GM21825 (cell line): ENCODE measurements around the gene DOK5.
"Not testable (repeated sequence)": the region's sequence is repeated elsewhere in the genome, so short reads cannot be mapped to it uniquely, and the experiment has no call there.

Experiments used
- ATAC-seq: cut with Tn5 transposase; IDR thresholded peaks from one replicate; pipeline ENCODE4 v1.9.1; 2021; ENCODE audit warnings: mild to moderate bottlenecking, moderate library complexity; ENCODE audit not compliant: unreplicated experiment

Gene DOK5

GRCh38 chr20:54469952-54470351 is 5.4 kb upstream of the DOK5 start:
- ATAC-seq = no peak

DNA sequence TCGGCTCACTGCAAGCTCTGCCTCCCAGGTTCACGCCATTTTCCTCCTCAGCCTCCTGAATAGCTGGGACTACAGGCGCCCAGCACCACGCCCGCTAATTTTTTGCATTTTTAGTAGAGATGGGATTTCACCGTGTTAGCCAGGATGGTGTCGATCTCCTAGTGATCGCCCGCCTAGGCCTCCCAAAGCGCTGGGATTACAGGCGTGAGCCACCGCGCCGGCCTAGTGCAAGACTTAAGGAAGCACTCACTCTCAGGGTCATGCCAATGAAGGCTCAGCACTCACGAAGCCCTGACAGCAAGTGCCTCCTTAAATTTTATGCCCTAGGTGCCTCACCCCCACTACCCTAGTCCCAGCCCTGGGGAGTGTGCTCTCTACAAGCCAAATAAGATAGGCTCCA is 4.7 kb upstream of the DOK5 start:
- no peak for ATAC-seq

DNA sequence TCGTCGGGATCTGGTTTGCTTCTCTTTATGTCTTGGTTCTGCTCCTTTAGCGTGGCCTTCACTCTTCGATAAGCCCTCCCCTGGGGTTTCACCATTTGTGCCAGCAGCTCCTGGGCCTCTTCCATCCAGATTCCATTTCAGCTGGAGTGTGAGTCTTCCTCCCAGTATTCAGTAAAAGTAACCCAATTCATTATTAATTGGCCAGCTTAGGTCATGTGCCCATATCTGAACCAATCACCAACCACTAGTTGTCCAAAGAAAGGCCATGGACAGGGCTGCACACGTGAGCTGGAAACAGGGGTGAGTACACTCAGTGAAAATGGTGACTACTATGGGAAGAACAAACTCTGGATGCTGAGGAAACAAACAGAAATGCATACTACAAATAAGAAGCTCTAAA is 2.8 kb upstream of the DOK5 start:
- ATAC-seq = no peak

DNA sequence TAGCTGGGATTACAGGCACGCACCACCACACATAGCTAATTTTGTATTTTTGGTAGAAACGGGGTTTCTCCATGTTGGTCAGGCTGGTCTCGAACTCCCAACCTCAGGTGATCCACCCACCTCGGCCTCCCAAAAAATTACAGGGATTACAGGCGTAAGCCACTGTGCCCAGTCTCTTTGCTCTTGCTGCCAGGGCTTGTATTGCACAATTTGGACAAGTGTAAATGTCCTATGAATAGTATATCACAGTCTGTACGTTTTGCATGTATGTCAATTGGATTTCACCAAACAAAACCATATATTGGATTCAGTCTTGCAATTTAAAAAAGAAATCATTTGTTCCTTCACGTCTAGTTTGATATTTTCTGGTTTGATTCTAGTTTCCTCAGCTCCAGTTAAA is 2.1 kb upstream of the DOK5 start:
- no peak for ATAC-seq

- ATAC-seq = no peak
These were observed 1.3 kb upstream of the DOK5 start for GRCh38 chr20:54474046-54474445.

- no peak for ATAC-seq
These were observed 527 bp upstream of the DOK5 start for GRCh38 chr20:54474866-54475265.

DNA sequence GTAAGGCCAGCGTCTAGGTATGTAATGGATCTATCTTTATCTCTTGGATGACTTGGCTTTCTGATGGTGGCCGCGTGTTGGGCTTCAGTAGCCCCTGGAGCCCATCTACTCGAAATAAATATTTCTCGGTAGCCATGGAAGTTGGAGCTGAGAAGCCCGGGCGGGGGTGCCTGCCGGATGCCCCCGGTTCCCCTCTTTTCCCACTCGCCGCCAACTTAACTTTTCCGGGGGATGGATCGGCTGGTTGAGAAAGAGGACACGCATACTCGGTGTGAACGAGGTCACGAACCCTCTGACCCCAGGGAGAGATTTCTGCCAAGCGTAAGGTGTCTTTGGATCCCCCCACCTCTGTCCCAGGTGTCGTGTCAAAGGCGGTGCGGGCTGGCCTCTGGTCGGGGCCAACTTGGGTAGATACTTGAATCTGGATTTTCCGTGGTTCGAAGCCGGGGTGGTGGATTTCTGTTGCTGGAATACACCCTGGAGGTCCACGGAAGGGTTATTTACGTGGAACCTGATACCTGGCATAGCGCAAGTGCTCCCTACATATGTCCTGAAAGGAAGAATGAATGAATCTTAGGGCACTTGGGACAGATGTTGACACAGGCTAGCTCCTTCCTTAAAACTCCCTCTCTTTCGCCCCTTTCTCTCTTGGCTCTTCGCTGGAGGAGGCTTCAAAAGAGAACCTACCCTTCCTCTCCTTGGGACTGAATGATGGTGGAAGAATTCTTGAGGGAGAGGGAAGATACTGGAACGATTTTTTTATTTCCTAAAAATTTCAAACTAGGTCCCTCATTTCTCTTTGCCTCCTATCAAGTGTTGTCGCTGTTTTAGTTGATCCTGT is 996 bp downstream of the DOK5 start:
- ATAC-seq = no peak

- no peak for ATAC-seq
These were observed 2.0 kb downstream of the DOK5 start for GRCh38 chr20:54477191-54477955.

GRCh38 chr20:54479138-54479906 is 3.9 kb downstream of the DOK5 start:
- no peak for ATAC-seq

DNA sequence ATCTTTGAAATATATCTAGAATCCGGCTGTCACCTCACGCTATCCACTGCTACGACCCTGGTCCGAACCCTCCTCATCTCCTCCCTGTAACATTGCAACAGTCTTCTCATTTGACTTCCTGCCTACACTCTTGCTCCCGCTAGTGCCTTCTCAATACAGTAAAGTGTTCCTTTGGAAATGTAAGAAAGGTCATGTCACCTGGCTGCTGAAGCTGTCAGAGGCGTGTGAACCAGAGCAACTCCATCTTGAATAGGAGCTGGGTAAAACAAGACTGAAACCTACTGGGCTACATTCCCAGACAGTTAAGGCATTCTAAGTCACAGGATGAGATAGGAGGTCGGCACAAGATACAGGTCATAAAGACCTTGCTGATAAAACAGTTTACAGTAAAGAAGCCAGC is 4.5 kb downstream of the DOK5 start:
- not testable (repeated sequence) for ATAC-seq

DNA sequence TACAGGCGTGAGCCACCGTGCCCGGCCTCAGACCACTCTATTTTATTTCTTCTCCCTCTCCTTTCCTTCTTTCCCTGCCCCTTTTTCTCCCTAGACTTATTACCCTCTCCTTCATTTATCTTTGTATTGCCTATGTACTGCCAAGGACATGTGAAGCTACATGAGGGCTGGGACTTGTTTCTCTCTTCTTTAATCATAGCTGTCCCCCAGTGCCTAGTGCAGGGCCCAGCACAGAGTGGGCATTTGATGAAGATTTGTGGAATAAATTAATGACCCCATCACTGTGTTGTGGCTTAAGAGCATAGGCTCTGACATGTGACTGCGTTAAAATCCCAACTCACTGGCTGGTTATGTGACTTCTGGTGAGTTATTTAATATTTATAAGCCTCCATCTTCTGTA is 6.0 kb downstream of the DOK5 start:
- no peak for ATAC-seq

DNA sequence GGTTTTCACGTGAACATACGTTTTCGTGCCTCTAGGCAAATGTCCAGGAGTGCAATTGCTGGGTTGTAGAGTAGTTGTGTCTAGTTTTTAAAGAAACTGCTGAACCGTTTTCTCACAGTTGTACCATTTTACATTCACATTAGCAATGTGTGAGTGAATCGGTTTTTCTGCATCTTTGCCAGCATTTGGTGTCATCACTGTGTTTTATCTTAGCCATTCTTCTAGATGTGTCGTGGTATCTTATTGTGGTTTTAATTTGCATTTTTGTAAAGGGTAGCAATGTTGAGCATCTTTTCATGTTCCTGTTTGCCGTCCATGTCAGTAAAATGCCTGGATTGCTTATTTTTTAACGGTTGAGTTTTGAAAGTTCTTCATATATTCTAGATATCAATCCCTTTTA is 10.2 kb downstream of the DOK5 start:
- no peak for ATAC-seq

DNA sequence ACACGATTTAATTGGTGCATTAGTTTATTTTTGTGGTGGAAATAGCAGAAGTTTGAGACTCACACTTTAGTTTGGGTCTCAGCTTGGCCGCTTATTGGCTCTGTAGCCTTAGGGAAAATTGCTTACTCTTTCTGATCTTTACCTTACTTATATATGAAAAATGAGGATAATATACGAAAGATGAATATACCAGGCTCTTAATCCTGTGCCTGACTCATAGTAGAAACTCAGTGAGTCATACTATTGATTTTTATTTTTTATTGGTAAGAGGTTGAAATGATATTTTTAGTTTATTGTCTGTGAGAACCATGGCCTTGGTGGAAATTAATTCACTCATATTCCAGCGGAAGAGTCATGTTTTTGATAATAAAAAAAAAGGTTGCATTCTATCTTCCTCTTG is 11.2 kb downstream of the DOK5 start:
- ATAC-seq = no peak

DNA sequence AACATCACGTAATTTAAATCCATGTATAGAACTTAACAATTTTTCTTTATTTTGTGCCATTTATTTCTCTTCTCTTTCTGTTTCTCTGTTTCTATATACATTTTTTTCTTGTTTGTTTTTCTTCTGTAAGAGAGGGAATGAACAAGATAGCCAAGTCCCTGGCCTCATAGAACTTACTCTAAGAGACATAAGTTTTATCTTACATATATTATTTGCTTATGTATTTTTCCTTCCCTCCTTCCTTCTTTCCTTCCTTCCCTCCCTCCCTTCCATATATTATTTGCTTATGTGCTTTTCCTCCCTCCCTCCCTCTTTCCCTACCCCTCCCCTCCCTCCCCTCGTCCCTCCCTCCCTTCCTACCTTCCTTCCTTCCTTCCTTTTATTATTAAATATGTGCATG is 13.0 kb downstream of the DOK5 start:
- ATAC-seq = no peak

DNA sequence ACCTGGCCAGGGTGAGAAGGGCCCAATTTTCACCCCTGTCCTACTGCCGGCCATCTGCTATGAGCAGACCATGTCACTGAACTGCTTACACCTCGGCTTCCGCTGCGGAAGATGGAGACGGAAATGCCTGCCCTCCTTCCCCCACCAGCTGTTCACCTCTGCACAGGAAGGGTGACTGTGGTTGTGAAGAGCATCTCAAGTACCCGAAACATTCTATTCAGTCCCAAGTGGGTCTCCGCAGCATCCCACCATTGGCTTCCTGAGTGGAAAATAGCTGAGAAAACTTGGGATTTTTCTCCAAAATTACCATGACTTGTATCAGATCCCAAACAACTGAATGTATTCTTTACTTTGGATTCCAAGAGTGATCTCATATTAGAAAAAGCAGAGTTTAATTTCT is 16.1 kb downstream of the DOK5 start:
- no peak for ATAC-seq

DNA sequence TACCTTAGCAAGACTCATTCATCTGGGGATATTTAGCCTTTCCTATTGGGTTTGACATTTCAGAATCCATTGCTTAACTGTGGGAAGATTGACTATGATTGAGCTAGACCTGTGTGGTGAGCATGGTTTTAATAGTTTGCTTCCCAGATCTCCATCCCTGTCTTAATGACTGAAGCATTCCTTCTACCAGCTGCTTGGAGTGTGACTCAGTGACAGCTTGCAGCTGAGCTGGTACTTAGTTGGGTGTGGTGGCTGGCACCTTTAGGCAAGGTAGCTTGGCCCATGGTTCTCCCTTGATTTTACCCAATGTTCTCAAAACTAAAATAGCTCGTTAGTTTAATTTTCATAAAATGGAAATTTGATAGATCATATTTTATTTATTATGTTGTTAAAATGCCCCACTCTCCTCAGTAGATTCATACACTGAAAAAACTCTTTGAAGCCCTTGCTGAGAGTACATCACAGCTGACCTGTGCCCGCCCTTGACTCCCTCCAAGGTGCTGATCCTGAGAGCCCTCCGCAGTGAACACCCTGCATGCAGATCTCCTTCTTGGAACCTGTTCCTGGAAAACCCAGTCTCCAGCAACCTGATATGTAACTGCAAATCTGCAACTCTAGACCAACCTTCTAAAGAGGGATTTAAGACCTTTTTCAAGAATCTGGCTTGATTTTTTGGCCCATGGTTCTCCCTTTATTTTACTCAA is 19.1 kb downstream of the DOK5 start:
- ATAC-seq = no peak

DNA sequence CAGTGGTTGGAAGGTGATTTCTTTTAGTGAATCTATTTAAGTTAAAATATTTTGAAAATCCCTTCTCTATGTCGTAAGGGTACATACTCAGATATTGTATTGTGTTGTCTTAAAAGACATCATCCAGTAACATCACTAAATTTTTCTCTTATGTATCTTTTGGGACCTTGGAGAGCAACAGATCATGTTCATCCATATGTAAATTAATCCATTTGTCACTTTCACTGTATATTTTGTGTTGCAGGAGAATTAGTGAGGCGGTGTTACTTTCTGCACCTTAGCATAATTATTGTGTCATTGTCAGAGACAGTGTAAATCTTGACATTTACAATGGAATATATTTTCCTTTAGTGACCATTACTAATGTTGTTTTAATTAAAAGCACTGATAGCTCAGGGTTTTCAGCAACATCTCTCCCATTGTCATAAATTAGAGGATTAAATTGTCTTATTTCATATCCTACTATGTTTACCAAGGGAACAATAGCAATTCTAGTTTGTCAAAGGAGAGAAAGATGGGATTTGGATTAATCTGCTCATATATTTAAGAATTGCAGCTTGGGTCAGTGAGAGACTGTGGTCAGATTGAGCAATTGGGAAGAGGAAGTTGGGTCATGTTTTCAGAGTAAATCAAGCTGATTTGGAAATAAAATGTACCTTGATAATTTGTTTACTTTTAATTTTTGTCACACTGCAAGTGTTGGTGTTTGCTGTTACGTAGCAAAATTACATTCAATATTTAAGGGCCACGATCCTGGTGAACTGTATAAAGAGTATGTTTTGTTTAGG is 22.7 kb downstream of the DOK5 start:
- no peak for ATAC-seq

DNA sequence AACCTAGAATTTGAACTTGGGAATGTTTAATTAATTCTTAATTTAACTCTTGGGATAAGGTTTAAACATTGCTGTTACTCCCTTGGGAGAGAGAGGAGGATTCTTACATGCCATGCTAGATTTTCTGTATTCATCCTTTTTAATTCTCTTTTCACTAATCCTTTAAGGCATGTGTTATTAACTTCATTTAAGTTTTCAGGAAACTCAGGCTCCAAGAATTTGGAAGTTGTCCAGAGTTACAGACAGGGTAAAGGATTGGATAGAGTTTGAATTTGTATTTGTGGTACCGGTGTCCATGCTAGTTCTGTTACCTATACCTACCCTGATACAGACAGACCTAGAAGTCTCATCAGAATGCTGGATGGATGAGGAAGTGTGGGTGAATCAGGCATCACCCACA is 23.7 kb downstream of the DOK5 start:
- ATAC-seq = no peak

DNA sequence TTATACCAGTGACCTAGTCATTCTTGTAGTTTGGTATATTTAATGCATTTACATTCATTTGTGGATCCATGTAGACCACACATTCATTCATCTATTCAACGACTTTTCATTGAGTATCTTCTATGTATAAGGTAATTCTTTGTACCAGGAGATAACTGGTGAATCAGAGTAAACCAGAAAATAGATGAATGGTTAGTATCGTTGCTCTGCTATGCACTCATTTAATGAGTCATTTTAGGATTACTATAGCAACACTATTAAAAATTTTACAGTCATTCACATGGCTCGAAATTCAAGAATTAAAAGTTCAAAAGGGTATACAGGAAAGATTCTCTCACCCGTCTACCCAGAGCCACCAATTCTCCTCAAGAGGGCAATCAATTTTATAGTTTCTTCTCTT is 26.8 kb downstream of the DOK5 start:
- no peak for ATAC-seq

- no peak for ATAC-seq
These were observed 31.2 kb downstream of the DOK5 start for GRCh38 chr20:54506643-54507042.
